WTC11 (cell line): Measurements from ENCODE around the gene CTDSP2. TPM values are rescaled to one million over a fixed set of nuclear protein-coding genes. Genes with fewer than 3 reads are reported as not detected.

ENCODE experiments used
- ATAC-seq: fragments of 200-7000 bp; cut with Tn5 transposase; 2 replicates; pipeline ENCODE4 v1.10.0; 2021; ENCODE audit warnings: mild to moderate bottlenecking, moderate library complexity
- CTCF ChIA-PET: fragments of 300-600 bp; sonication (Branson Sonifier 250); formaldehyde crosslinking; loops from one replicate; lab custom pipeline; 2021; ENCODE audit warnings: antibody characterized with exemption; lab: Charles Lee
- POLR2A ChIA-PET: fragments of 350-600 bp; sonication (Branson Sonifier 250); formaldehyde crosslinking; loops from one replicate; lab custom pipeline; 2021; ENCODE audit warnings: antibody characterized with exemption; lab: Charles Lee
- DNase-seq: peaks from one replicate; pipeline ENCODE4 v3.0.0; 2021; ENCODE audit warnings: low spot score
- H3K27ac Mint-ChIP-seq: 2 replicates; pipeline ENCODE4 v1.8.0; 2021; ENCODE audit warnings: mixed read lengths
- H3K27me3 Mint-ChIP-seq: 2 replicates; pipeline ENCODE4 v1.8.0; 2021; ENCODE audit warnings: low read depth, mild to moderate bottlenecking, moderate library complexity, mixed read lengths
- H3K36me3 Mint-ChIP-seq: 2 replicates; pipeline ENCODE4 v1.8.0; 2021; ENCODE audit warnings: mixed read lengths
- H3K4me1 Mint-ChIP-seq: 2 replicates; pipeline ENCODE4 v1.8.0; 2022; ENCODE audit warnings: mixed read lengths
- H3K4me3 Mint-ChIP-seq: 2 replicates; pipeline ENCODE4 v1.8.0; 2021; ENCODE audit warnings: mild to moderate bottlenecking, moderate library complexity, mixed read lengths
- H3K9me3 Mint-ChIP-seq: 2 replicates; pipeline ENCODE4 v1.8.0; 2021; ENCODE audit warnings: mixed read lengths
- CREM ChIP-seq: sonication (generic); formaldehyde crosslinking; IDR thresholded peaks from 2 replicates; pipeline ENCODE4 v1.8.1; 2022; ENCODE audit warnings: mild to moderate bottlenecking, missing genetic modification reagents, moderate library complexity
- GABPB1 ChIP-seq: sonication (generic); formaldehyde crosslinking; IDR thresholded peaks from 2 replicates; pipeline ENCODE4 v1.8.1; 2023; ENCODE audit warnings: mild to moderate bottlenecking, missing genetic modification reagents
- GRHL2 ChIP-seq: fragments of 250-450 bp; sonication (Bioruptor Pico); IDR thresholded peaks from 2 replicates; pipeline ENCODE4 v1.8.0; 2022; ENCODE audit warnings: mild to moderate bottlenecking, moderate library complexity; ENCODE audit not compliant: insufficient replicate concordance, severe bottlenecking
- HMGA2 ChIP-seq: fragments of 250-450 bp; sonication (Bioruptor Pico); IDR thresholded peaks from 2 replicates; pipeline ENCODE4 v1.4.0; 2021; ENCODE audit warnings: mild to moderate bottlenecking, moderate library complexity
- JUN ChIP-seq: sonication (generic); formaldehyde crosslinking; IDR thresholded peaks from 2 replicates; pipeline ENCODE4 v1.8.0; 2023; ENCODE audit warnings: mild to moderate bottlenecking, missing genetic modification reagents
- NFATC4 ChIP-seq: fragments of 250-450 bp; sonication (Bioruptor Pico); IDR thresholded peaks from 2 replicates; pipeline ENCODE4 v1.9.0; 2021; ENCODE audit warnings: mild to moderate bottlenecking
- NR3C1 ChIP-seq: sonication (generic); formaldehyde crosslinking; conservative IDR thresholded peaks from 2 replicates; pipeline ENCODE4 v1.8.1; 2023; ENCODE audit warnings: low read depth, mild to moderate bottlenecking, missing genetic modification reagents
- RORB ChIP-seq: fragments of 250-450 bp; sonication (Bioruptor Pico); IDR thresholded peaks from 2 replicates; pipeline ENCODE4 v1.9.0; 2021; ENCODE audit warnings: mild to moderate bottlenecking
- SMAD4 ChIP-seq: sonication (generic); formaldehyde crosslinking; IDR thresholded peaks from 2 replicates; pipeline ENCODE4 v1.8.0; 2022; ENCODE audit warnings: mild to moderate bottlenecking, missing genetic modification reagents
- TEAD1 ChIP-seq: sonication (generic); formaldehyde crosslinking; IDR thresholded peaks from 2 replicates; pipeline ENCODE4 v1.8.0; 2022; ENCODE audit warnings: mild to moderate bottlenecking, missing genetic modification reagents
- ZNF138 ChIP-seq: sonication (generic); formaldehyde crosslinking; conservative IDR thresholded peaks from 2 replicates; pipeline ENCODE4 v1.8.1; 2022; ENCODE audit warnings: mild to moderate bottlenecking, moderate library complexity, missing genetic modification reagents
- ZNF317 ChIP-seq: sonication (generic); formaldehyde crosslinking; IDR thresholded peaks from 2 replicates; pipeline ENCODE4 v1.8.1; 2023; ENCODE audit warnings: low read depth, mild to moderate bottlenecking, moderate library complexity, missing genetic modification reagents, borderline replicate concordance
- ZNF396 ChIP-seq: fragments of 250-450 bp; sonication (Bioruptor Pico); IDR thresholded peaks from 2 replicates; pipeline ENCODE4 v1.8.0; 2021; ENCODE audit warnings: mild to moderate bottlenecking, moderate library complexity, borderline replicate concordance
- ZNF423 ChIP-seq: fragments of 250-450 bp; sonication (Bioruptor Pico); IDR thresholded peaks from 2 replicates; pipeline ENCODE4 v2.1.2; 2022; ENCODE audit warnings: mild to moderate bottlenecking, moderate library complexity
- total RNA-seq: library from RNA; stranded (reverse); gene quantifications from 3 replicates; pipeline ENCODE4 v1.2.3, GENCODE V29; 2021
- TF ChIP-seq, protein P1 (sequence below): sonication (generic); formaldehyde crosslinking; IDR thresholded peaks from 2 replicates; pipeline ENCODE4 v1.8.1; 2022; ENCODE audit warnings: low read depth, missing genetic modification reagents, borderline replicate concordance
- TF ChIP-seq, protein P2 (sequence below): sonication (generic); formaldehyde crosslinking; IDR thresholded peaks from 2 replicates; pipeline ENCODE4 v1.8.1; 2023; ENCODE audit warnings: mild to moderate bottlenecking, missing genetic modification reagents, moderate library complexity
- TF ChIP-seq, protein P3 (sequence below): sonication (generic); formaldehyde crosslinking; IDR thresholded peaks from 2 replicates; pipeline ENCODE4 v1.8.0; 2023; ENCODE audit warnings: missing genetic modification reagents
- TF ChIP-seq, protein P4 (sequence below): fragments of 250-450 bp; sonication (Bioruptor Pico); IDR thresholded peaks from 2 replicates; pipeline ENCODE4 v1.9.0; 2021; ENCODE audit warnings: mild to moderate bottlenecking, borderline replicate concordance
- TF ChIP-seq, protein P5 (sequence below): sonication (generic); formaldehyde crosslinking; IDR thresholded peaks from 2 replicates; pipeline ENCODE4 v1.8.1; 2022; ENCODE audit warnings: mild to moderate bottlenecking, missing genetic modification reagents, moderate library complexity, borderline replicate concordance
- TF ChIP-seq, protein P6 (sequence below): sonication (generic); formaldehyde crosslinking; IDR thresholded peaks from 2 replicates; pipeline ENCODE4 v1.8.0; 2022; ENCODE audit warnings: mild to moderate bottlenecking, missing genetic modification reagents

The CTDSP2 gene
- total RNA-seq, 1 experiment from 2014 or later = 122 TPM

DNA sequence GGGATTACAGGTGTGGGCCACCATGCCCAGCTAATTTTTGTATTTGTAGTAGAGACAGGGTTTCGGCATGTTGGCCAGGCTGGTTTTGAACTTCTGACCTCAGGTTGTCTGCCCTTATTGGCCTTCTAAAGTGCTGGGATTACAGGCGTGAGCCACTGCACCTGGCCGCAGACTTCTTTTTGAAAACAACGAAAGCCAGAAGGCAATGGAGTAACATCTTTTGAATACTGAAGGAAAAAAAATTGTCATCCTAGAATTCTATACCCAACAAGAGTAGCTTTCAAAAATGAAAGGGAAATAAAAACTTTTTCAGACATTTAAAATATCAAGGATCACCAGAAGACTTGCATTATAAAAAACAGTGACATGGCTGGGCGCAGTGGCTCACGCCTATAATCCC, 38.7 kb upstream of the CTDSP2 start:
- H3K9me3 Mint-ChIP-seq = peaks cover 4% of the 10 kb centered on the region; the same call in 1 of the 2 replicates
- no peak overlapping the region for H3K4me3 Mint-ChIP-seq
- ATAC-seq (no peak), DNase-seq (no peak)
- peaks cover 20% of the 10 kb centered on the region for H3K4me1 Mint-ChIP-seq
- POLR2A ChIA-PET = no interaction called here
- no peak overlapping the region for H3K27ac Mint-ChIP-seq
- TF ChIP-seq TEAD1 (no peak), ZNF423 (no peak), ZNF317 (CRISPR knock-in tag) (peak; percentile 68; the same call in 1 of the 2 replicates)
- TF ChIP-seq, protein P1, sequence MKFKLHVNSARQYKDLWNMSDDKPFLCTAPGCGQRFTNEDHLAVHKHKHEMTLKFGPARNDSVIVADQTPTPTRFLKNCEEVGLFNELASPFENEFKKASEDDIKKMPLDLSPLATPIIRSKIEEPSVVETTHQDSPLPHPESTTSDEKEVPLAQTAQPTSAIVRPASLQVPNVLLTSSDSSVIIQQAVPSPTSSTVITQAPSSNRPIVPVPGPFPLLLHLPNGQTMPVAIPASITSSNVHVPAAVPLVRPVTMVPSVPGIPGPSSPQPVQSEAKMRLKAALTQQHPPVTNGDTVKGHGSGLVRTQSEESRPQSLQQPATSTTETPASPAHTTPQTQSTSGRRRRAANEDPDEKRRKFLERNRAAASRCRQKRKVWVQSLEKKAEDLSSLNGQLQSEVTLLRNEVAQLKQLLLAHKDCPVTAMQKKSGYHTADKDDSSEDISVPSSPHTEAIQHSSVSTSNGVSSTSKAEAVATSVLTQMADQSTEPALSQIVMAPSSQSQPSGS (CRISPR knock-in tag) = no peak
- CTCF ChIA-PET = no interaction called here
- no peaks in the 10 kb centered on the region; the same call in none of the 2 replicates for H3K27me3 Mint-ChIP-seq
- H3K36me3 Mint-ChIP-seq = no peaks in the 10 kb centered on the region

DNA sequence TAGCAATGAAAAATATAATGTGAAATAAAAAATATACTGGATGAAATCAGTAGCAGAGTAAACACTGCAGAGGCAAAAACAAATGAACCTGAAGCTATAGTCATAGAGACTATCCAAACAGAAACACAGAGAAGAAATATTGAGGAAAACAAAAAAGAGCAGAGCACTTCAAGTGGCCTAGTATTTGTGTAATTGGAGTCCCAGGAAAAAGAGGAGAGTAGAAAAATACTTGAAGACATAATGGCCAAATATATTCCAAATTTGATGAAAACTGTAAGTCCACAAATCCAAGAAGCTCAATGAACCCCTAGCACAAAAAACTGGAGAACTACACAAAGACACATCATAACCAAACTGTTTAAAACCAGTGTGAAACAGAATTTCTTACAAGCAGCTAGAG, 37.2 kb upstream of the CTDSP2 start:
- H3K36me3 Mint-ChIP-seq = no peaks in the 10 kb centered on the region
- no peak overlapping the region for H3K27ac Mint-ChIP-seq
- H3K9me3 Mint-ChIP-seq = peaks cover 4% of the 10 kb centered on the region; the same call in 1 of the 2 replicates
- DNase-seq (no peak), ATAC-seq (no peak)
- no peaks in the 10 kb centered on the region; the same call in none of the 2 replicates for H3K27me3 Mint-ChIP-seq
- H3K4me3 Mint-ChIP-seq = no peak overlapping the region
- peaks cover 9% of the 10 kb centered on the region for H3K4me1 Mint-ChIP-seq
- ChIA-PET POLR2A (no interaction called here), CTCF (no interaction called here)
- TF ChIP-seq ZNF396 (CRISPR knock-in tag) = no peak
- no peak for TF ChIP-seq GRHL2 (CRISPR knock-in tag)
- TF ChIP-seq ZNF423 = no peak
- no peak for TF ChIP-seq HMGA2
- TF ChIP-seq, protein P2, sequence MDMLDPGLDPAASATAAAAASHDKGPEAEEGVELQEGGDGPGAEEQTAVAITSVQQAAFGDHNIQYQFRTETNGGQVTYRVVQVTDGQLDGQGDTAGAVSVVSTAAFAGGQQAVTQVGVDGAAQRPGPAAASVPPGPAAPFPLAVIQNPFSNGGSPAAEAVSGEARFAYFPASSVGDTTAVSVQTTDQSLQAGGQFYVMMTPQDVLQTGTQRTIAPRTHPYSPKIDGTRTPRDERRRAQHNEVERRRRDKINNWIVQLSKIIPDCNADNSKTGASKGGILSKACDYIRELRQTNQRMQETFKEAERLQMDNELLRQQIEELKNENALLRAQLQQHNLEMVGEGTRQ (CRISPR knock-in tag) = no peak
- TF ChIP-seq, protein P3, sequence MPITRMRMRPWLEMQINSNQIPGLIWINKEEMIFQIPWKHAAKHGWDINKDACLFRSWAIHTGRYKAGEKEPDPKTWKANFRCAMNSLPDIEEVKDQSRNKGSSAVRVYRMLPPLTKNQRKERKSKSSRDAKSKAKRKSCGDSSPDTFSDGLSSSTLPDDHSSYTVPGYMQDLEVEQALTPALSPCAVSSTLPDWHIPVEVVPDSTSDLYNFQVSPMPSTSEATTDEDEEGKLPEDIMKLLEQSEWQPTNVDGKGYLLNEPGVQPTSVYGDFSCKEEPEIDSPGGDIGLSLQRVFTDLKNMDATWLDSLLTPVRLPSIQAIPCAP (CRISPR knock-in tag) = no peak
- no peak for TF ChIP-seq SMAD4
- TF ChIP-seq JUN = no peak
- TF ChIP-seq NR3C1 = no peak
- TF ChIP-seq RORB (CRISPR knock-in tag) = no peak
- TF ChIP-seq, protein P4, sequence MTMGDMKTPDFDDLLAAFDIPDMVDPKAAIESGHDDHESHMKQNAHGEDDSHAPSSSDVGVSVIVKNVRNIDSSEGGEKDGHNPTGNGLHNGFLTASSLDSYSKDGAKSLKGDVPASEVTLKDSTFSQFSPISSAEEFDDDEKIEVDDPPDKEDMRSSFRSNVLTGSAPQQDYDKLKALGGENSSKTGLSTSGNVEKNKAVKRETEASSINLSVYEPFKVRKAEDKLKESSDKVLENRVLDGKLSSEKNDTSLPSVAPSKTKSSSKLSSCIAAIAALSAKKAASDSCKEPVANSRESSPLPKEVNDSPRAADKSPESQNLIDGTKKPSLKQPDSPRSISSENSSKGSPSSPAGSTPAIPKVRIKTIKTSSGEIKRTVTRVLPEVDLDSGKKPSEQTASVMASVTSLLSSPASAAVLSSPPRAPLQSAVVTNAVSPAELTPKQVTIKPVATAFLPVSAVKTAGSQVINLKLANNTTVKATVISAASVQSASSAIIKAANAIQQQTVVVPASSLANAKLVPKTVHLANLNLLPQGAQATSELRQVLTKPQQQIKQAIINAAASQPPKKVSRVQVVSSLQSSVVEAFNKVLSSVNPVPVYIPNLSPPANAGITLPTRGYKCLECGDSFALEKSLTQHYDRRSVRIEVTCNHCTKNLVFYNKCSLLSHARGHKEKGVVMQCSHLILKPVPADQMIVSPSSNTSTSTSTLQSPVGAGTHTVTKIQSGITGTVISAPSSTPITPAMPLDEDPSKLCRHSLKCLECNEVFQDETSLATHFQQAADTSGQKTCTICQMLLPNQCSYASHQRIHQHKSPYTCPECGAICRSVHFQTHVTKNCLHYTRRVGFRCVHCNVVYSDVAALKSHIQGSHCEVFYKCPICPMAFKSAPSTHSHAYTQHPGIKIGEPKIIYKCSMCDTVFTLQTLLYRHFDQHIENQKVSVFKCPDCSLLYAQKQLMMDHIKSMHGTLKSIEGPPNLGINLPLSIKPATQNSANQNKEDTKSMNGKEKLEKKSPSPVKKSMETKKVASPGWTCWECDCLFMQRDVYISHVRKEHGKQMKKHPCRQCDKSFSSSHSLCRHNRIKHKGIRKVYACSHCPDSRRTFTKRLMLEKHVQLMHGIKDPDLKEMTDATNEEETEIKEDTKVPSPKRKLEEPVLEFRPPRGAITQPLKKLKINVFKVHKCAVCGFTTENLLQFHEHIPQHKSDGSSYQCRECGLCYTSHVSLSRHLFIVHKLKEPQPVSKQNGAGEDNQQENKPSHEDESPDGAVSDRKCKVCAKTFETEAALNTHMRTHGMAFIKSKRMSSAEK = no peak
- no peak for TF ChIP-seq ZNF138 (CRISPR knock-in tag)
- TF ChIP-seq, protein P5, sequence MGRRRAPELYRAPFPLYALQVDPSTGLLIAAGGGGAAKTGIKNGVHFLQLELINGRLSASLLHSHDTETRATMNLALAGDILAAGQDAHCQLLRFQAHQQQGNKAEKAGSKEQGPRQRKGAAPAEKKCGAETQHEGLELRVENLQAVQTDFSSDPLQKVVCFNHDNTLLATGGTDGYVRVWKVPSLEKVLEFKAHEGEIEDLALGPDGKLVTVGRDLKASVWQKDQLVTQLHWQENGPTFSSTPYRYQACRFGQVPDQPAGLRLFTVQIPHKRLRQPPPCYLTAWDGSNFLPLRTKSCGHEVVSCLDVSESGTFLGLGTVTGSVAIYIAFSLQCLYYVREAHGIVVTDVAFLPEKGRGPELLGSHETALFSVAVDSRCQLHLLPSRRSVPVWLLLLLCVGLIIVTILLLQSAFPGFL (CRISPR knock-in tag) = no peak
- TF ChIP-seq CREM (CRISPR knock-in tag) = no peak
- TF ChIP-seq GABPB1 (CRISPR knock-in tag) = no peak
- TF ChIP-seq, protein P1 (CRISPR knock-in tag) = no peak
- TF ChIP-seq, protein P6, sequence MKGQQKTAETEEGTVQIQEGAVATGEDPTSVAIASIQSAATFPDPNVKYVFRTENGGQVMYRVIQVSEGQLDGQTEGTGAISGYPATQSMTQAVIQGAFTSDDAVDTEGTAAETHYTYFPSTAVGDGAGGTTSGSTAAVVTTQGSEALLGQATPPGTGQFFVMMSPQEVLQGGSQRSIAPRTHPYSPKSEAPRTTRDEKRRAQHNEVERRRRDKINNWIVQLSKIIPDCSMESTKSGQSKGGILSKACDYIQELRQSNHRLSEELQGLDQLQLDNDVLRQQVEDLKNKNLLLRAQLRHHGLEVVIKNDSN (CRISPR knock-in tag) = no peak
- no peak for TF ChIP-seq NFATC4 (CRISPR knock-in tag)
